ENCODE results near the gene ZIK1.

Gene ZIK1

DNA sequence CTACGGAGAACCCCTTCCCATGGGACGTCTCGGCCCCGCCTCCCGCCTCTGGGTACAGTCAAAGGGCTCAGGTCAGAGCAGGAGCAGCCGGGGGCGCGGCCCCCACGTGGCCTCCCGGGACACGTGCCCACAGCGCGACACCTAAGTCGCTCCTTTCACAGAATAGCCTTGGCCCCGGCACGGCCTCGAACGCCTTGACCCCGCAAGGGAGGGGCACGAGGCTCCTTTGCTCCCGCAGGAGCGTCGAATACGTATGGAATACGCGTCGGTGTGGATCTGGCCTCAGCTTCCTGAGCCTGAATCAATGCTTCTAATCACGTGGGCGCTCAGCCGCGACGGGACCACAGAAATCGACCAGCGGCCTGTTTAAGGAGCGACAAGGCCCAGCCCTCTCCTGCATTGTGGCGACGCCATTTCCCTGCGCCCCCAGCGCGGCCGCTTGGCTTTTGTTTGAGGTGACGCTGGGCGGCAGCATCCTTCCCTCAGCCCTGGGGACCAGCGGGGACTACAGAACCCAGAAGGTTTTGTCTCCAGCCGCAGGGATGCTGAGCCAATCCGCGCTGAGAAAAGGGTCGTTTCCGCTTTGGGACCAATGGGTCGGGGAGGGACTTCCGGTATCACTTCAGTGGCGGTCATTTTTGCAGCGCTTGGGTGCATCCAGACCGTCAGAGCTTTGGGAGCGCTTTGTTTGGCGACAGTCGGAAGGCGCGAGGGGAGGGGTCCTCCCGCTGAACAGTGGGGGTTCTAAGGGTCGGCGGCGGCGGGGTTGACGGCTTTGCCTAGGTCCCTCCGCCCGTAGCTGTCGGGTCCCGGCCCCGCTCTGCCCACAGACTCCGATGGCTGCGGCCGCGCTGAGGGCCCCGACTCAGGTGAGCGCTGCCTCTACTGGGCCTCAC lies at the start of gene ZIK1:
TSS of gene ZIK1 (plus strand) at position 625 of the 896 bp plus-strand sequence. CDS start at position 837, 212 bp downstream.
- peak; percentile 77 for DNase-seq

DNA sequence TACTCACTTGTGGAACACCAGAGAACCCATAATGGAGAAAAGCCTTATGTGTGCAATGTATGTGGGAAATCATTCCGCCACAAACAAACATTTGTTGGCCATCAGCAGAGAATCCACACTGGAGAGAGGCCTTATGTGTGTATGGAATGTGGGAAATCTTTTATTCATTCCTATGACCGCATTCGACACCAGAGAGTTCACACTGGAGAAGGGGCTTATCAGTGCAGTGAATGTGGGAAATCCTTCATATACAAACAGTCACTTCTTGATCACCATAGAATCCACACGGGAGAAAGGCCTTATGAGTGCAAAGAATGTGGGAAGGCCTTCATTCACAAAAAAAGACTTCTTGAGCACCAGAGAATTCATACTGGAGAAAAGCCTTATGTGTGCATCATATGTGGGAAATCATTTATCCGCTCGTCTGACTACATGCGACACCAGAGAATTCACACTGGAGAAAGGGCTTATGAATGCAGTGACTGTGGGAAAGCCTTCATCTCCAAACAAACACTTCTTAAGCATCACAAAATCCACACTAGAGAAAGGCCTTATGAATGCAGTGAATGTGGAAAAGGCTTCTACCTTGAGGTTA lies 45.9 kb upstream of the ZIK1 start:
- no peak for DNase-seq

DNA sequence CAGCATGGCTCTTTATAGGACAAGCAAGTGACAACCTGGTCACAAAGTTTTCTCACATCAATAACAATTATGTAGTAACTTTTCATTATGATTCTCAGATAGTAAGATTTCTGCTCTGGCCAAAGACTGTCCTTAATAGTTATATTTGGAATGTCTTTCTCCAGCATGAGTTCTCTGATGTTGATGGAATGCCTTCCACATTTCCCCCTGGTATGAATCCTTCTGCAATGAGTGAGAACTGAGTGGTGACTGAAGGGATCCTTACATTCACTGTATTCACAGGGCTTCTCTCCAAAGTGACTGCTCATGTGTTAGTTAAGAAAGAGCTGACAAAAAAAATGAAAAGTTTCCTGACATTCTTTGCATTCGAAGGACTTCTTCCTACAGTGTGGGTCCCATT lies 37.4 kb upstream of the ZIK1 start:
- no peak for DNase-seq

DNA sequence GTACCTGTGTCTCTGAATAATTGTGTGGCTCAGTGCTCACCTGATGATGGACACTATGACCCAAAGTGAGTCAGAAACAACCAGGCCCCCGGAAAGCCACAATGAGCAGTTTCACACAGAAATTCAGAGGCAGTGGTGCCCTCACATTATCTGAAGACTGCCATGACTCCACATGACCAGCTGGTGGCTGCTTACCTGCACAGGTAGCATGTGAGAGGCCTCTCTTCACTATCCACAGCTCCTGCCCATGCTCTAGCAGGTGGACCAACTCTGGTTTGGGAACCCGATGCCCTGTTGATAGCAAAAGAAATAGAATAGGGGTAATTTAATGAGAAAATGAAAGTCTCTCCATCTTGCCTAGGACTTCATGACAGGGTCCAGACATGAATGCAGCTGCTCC lies 31.5 kb upstream of the ZIK1 start:
- no peak for DNase-seq

DNA sequence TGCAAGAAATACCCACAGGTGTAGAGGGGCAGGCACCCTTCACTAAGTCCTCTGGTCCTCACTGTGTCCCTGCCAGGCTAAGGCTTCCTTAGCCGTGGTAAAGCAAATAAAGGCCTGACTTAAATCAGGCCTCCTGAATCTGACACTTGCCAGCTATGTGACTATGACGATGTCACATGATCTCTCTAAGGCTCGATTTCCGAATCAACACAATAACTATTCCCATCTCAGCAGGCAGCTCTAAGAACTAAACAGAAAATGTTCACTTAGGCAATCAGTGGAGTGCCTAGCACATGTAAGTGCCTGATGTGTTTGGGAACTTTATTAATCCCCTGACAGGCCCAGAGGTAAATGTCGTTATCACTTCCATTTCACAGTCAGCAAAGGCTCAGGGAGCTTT lies 26.3 kb upstream of the ZIK1 start:
- no peak for DNase-seq

DNA sequence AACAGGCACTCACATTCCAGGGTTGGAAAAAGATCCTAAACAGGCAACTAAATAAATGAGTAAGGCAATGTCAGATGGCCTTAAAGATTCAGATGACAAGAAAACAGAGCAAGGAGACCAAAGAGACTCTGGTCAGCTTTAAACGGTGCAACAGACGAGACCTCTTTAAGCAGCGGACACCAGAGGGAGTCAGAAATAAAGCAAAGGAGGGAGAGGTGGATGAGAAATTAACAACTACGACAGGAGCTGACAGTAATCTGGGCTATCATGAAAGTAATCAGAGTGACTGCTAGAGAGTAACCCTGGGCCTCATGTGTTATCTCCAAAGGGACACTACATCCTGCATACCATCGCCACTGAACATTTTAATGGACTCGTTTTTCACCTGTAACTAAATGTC lies 25.4 kb upstream of the ZIK1 start:
- peak; percentile 3 for DNase-seq

DNA sequence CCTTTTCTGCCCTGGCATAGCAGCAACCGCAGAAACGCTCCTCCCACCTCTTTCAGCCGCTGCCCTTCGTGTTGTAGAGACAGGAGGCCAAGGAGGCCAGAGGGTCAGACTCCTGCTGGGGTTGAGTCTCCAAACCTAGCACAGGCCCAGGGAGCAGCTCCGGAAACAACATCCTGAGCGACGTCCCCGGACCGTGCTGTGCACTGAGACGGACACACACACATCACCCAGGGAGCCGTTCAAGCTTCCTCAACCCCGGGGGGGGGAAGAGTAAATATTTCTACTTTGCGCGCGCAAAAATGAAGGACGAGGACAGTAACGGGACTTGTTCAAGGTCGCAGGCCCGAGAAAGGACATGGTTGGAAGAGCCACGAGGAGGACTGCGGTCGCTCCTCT lies 24.9 kb upstream of the ZIK1 start:
- DNase-seq: peak; percentile 28

DNA sequence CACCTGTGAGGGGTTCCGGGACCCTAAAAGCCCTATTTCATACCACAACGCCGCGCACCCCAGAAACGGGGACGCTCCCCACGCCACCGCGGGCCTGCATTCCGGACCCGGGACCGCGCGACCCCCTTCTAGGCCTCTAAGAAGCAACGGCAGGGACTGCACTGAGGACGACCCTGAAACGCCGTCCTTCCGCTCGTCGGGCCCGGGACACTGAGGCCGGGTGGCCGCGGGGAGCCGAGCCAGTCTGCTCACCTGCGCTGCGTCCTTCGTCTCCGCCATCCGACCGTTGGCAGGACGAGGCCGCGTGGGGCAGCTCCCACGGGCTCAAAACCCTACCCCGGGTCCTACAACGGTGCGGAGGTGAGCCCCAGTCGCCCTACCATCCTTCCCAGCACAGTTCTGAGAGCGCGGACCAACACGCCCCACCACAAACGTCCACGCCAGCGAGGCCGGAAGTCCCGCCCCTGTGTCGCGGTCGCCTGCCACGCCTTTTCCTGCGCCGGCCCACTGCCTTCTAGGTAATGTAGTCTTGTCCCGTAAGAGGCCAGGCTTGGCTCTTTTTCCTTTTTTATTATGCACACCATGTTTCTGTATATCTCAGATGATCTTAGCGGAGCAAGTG lies 24.4 kb upstream of the ZIK1 start, which contains the start of gene ZNF550:
TSS of gene ZNF550 (minus strand) at position 460 of the 622 bp plus-strand sequence. CDS start at position 279, 181 bp downstream.
- peak; percentile 92 for DNase-seq

DNA sequence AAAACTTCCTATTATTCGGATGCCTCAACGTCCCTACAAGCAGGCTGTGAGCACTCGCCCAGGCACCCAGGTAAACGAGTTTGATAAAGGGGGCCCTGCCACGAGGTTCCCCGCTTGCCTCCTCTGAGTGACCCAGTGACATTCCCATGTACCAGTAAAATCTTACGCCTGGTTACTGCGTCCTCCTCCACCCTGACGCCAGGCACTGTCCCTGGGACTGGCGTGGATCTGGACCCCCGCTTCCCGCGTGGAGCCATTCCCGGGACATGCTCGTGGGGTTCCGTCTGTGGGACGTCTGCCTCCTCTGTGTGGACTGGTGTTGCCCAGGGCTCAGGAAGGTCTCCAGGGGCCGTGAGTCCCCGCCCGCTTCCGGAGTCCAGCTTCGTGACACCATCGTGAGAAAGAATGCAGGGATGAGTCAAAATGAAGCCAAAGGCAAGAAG lies 23.9 kb upstream of the ZIK1 start:
- DNase-seq: no peak

DNA sequence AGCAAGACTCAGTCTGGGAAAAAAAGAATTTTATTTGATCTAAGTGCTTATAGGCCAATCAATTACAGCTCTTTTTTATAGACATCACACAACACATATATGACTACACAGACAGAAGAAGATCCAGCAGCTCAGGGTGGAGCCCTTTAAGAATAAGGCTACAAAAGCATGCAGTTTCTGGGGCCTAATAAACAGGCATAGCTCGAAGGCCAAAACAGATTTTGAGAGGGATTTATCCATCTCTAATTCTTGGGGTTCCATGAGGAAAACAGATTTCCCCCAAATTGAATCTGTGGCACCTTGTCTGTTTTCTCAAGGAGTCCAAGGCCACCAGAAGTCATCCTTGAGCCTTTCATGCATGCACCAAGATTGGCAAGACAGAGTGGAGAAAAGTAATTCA lies 20.4 kb upstream of the ZIK1 start:
- DNase-seq: no peak

DNA sequence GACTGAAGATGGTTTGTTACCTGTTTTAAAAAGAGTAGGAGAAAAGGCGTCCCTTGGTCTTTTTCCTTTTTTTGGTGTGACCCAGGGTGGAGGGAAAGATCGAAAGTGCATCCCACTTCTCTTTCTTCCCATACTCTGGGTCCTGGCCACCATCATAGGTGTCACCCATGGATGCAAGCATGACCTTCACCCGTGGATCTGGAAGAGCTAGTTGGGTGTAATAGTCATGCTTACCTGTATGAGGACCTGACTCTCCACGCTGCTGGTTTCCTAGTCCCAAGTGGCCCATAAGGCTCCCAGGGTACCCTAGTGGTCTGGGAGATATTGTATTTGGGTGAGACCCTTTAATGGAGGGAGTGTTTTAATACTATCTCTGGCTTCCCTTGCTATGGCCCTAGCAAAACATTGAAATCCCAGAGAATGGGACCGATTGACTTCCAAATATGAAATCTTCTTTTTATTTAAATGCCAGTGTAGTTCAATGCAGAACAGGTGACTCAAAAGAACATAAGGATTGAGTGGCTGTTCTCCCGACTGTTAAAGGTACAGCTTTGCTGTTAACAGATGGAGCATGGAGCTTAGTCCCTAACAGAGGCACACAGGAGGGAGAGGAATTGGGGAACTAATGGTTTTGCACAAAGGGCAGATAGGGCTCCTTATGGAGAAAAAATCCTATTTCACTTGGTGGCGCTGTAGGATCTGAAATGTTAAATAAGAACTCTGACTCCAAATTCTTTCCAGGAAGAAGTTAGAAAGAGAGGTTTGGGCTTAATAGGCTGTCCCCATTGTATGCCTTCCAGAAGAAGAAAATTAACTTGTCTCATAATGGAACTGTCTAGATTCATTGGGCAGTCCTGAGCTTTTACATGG lies 17.3 kb upstream of the ZIK1 start:
- DNase-seq: no peak

DNA sequence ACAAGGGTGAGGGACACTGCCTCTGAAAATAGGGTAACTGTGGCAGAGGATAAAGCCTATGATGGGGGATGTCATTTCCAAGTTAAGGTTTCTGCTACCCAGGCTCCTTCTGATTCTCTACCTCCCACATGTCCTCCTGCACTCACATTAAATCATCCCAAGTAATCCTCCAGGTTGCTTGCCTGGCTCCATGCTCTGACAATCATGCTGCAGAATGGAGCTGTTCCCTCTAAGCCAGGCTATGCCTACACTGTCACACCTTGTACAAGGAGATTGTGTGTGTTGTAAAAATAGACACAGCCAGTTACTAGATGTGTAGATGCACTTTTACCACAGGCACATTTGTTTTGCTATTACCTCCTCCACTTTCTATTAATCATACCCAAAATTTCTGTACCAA lies 13.2 kb upstream of the ZIK1 start:
- no peak for DNase-seq

DNA sequence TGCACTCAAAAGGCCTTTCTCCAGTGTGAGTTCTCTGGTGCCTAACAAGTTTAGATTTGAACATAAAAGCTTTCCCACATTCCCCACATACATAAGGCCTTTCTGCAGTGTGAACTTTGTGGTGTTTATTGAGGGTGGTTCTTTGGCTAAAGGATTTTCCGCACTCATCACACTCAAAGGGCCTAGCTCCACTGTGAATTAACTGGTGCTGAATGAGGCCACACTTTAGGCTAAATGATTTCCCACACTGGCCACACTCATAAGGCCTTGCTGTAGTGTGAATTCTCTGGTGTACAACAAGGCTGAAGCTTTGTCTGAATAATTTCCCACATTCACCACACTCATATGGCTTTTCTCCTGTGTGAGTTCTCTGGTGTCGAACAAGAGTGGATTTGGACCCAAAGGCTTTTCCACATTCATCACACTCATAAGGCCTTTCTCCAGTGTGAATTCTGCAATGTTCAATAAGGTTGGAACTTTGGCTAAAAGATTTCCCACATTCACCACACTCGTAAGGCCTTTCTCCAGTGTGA lies 11.5 kb upstream of the ZIK1 start:
- no peak for DNase-seq

DNA sequence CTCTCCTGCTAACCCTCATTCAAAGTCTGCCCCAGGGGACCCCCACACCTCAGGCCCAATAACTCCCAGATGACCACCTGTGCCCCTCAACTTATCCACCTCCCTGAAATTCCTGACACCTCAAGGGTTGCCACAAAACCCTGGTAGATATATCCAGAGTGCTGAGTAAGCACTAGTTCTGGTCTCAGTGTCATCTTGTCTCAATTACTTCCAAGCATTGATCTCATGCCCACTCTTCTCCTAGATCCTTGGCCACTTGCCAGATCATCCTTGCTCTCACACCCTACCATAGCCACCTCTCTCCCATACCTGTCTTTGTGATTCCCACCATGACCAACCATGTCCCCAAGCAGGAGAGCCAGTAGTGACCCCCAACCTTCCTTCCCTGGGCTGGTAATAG lies 7.3 kb upstream of the ZIK1 start:
- no peak for DNase-seq

DNA sequence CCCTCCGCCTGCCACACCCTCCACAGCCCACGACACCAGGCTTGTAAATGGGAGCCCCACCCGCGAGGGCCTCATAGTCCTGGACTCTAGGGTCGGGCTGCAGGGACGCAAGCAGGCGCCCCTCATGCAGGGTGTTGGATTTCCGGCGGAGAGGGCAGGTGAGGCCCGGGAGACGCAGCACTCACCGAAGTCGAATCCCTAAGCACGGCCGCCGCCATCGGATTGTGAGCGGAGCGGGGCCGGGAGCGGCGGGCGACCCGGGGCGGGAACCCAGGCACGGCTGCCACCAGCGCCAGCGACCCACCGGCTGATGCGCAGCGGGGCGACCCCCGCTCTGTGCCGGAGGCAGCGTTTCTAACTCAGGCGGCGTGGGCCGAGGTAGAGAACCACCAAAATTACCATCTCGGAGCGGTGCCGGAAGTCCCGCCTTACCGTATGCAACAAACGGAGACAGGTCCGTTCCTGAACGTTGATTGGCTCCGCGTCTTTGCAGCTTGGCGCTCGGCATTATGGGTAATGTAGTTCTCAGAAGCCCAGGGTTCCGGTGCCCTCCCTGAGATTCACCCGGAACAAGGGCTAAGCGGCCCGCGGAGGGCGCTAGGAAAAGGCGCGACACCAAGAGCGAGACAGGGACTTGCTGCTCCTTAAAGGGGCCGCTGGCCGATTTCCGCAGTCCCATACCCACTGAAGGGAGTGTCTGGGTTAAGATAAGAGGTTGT lies 5.3 kb upstream of the ZIK1 start, which contains the start of gene ZNF416:
TSS of gene ZNF416 (minus strand) at position 425 of the 719 bp plus-strand sequence. CDS start at position 218, 207 bp downstream.
- peak; percentile 97 for DNase-seq

DNA sequence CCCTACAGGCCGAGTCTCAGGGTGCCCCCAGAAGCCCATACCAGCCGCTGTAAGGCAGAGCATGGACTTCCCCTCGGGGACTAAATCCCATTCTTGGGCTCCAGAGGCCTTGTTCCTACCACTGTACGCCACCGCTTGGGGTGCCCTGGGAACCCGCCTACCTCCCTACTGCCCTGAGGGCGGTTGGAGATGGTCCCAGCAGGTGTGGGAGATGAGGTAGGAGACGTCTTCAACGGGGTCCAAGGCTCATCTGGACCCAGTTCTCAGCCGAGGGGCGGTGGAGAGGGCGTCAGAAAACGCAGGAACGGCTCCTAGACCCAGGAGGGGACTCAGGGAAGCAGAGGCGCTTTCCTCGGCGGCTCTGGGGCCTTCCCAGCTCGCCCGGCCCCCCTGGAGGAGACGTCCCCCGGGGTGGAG lies 833 bp upstream of the ZIK1 start:
- DNase-seq: no peak

DNA sequence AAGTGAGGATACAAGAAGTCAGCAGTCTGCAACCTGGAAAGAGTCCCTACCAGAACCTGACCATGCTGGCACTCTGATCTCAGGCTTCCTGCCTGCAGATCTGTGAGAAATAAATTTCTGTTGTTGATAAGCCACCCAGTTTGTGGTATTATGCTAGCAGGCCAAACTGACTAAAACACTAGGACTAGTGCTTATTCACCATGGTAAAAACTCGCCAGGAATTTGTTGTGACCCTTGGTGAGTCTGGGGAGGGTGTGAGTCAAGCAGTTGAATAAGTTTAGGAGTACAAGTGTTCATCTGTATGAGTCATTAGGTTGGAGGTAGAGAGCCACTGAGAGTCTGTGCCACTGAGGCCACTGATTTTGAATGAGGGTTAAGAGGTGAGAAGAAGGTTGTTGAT lies 3.6 kb downstream of the ZIK1 start:
- no peak for DNase-seq

DNA sequence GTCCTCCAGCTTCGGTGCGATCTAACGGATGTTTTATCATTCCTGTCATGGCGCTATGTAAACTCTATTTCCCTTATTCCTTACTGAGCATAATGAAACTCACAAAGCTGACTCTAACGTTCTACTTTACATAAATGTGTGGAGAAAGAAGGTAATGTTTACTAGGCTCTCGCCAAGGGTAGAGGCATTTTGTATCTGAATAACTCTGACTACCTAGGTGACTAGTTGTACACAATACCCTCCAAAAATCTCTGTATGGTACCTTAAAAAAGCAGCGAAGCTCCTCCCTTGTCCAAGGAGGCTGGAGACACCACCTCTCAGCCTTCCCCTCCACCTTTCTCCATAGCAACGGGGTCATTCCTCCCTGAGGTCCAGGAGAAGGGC lies 15.4 kb downstream of the ZIK1 start:
- DNase-seq: no peak

DNA sequence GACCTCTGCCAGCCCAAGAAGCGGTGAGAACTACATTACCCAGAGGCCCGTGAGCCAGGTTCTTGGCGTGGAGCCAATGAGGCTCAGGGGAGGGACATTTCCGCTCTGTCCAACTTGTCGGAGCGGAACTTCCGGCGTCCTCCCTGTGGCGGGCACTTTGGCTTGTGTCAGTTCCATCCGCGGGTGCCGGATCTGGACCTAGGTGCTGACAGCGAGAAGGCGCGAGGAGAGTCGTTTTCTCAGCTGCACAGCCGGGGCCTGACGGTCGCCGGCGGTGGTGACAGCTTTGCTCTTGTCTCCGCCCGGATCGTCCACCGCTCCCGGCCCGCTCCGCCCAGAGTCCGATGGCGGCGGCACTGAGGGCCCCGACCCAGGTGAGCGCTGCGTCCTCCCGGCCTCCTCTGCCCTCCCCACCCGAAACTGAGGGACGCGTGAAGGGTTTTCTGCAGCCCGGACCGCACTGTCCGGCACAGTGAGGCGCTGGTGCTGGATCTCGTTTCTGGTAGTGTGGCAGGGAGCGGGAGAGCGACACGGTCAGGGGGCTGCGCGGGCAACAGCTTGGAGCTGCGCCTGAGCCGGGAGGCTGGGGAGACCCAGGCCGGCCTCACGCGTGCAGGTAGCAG lies 15.9 kb downstream of the ZIK1 start, which contains the start of gene ZNF530:
TSS of gene ZNF530 (plus strand) at position 125 of the 623 bp plus-strand sequence. CDS start 4,461 bp downstream, outside the sequence.
- DNase-seq: peak; percentile 91

DNA sequence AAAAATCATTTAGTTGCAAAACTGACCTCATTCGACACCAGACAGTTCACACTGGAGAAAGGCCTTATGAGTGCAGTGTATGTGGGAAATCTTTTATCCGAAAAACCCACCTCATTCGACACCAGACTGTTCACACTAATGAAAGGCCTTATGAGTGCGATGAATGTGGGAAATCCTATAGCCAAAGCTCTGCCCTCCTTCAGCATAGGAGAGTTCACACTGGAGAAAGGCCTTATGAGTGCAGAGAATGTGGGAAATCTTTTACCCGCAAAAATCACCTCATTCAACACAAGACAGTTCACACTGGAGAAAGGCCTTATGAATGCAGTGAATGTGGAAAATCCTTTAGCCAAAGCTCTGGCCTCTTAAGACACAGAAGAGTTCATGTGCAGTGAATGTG lies 23.0 kb downstream of the ZIK1 start:
- DNase-seq: no peak

DNA sequence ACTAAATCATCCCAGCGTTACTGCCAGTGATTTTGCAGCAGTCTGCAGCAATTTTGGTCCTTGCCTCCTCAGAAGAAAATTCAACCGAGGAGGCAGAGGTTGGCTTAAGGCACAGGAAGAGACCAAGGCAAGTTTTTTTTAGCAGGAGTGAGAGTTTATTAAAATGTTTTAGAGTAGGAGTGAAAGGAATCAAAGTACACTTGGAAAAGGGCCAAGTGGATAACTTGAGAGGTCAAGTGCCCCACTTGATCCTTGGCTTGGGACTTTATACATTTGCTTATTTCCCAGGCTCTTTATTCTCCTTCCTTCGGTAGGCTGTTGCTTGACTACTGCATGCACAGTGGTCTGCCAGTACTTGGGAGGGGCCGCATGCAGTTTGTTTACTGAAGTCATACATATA lies 27.2 kb downstream of the ZIK1 start:
- no peak for DNase-seq

Data from activated CD4-positive, alpha-beta T cell treated with anti-CD3 and anti-CD28 coated beads, Interleukin-2, Interleukin-6, amounts not matched to agents 100 ng/mL and 50 ng/mL, durations not matched to agents 16 hours and 8 hours (primary cell).